GM18505 (cell line): ENCODE results near the gene SRSF1.

Source experiments
- ATAC-seq: cut with Tn5 transposase; IDR thresholded peaks from one replicate; pipeline ENCODE4 v1.9.1; 2021; ENCODE audit not compliant: unreplicated experiment
- POLR2A ChIP-seq: IDR thresholded peaks from 4 replicates; pipeline ENCODE4 v1.6.1; 2011; ENCODE audit warnings: borderline replicate concordance; ENCODE audit not compliant: insufficient read depth, insufficient read length; ENCODE audit errors: extremely low read depth

The SRSF1 gene

GRCh38 chr17:58005728-58006559 is 1.1 kb downstream of the SRSF1 start:
- peak; percentile 2 for ATAC-seq
- no peak for TF ChIP-seq POLR2A

- no peak for ATAC-seq
- TF ChIP-seq POLR2A = no peak
These were observed 1.9 kb downstream of the SRSF1 start for GRCh38 chr17:58005031-58005727.

- TF ChIP-seq POLR2A = no peak
- ATAC-seq = no peak
These were observed 3.0 kb downstream of the SRSF1 start for GRCh38 chr17:58004060-58004459.

- no peak for ATAC-seq
- no peak for TF ChIP-seq POLR2A
These were observed 4.1 kb downstream of the SRSF1 start for GRCh38 chr17:58002973-58003372.

- ATAC-seq = no peak
- TF ChIP-seq POLR2A = no peak
These were observed 4.7 kb downstream of the SRSF1 start for GRCh38 chr17:58002154-58002948.

GRCh38 chr17:58001461-58002124 is 5.5 kb downstream of the SRSF1 start:
- no peak for ATAC-seq
- TF ChIP-seq POLR2A = peak; percentile 25

GRCh38 chr17:57999496-58000017 is 7.5 kb downstream of the SRSF1 start:
- peak; percentile 44 for ATAC-seq
- peak; percentile 43 for TF ChIP-seq POLR2A

- no peak for TF ChIP-seq POLR2A
- ATAC-seq = no peak
These were observed 8.0 kb downstream of the SRSF1 start for GRCh38 chr17:57999010-57999495.

- ATAC-seq = no peak
- no peak for TF ChIP-seq POLR2A
These were observed 9.8 kb downstream of the SRSF1 start for GRCh38 chr17:57997085-57997809.

- peak; percentile 40 for TF ChIP-seq POLR2A
- ATAC-seq = no peak
These were observed 11.7 kb downstream of the SRSF1 start for GRCh38 chr17:57995076-57995956.

- no peak for TF ChIP-seq POLR2A
- no peak for ATAC-seq
These were observed 12.6 kb downstream of the SRSF1 start for GRCh38 chr17:57994436-57994835.

GRCh38 chr17:57993471-57994365 is 13.3 kb downstream of the SRSF1 start:
- TF ChIP-seq POLR2A = no peak
- no peak for ATAC-seq
